Activated T-helper 2 cell treated with anti-CD3 and anti-CD28 coated beads, Interferon-gamma antibody, Interleukin-2, Interleukin-4, amounts not matched to agents 10 μg/mL and 5 μg/mL and 100 μg/mL, durations not matched to agents 14 hours and 24 hours and 36 hours (primary cell): Measurements from ENCODE around the gene IL23A. TPM values are rescaled to one million over a fixed set of nuclear protein-coding genes. Genes with fewer than 3 reads are reported as not detected.
"Not testable (repeated sequence)": the region's sequence is repeated elsewhere in the genome, so short reads cannot be mapped to it uniquely, and the experiment has no call there.

Experiments used
- DNase-seq: peaks from one replicate; pipeline ENCODE4 v3.0.0; 2021; ENCODE audit warnings: low spot score
- H3K27ac Mint-ChIP-seq: one replicate; pipeline ENCODE4 v1.8.0; 2021; ENCODE audit warnings: mixed read lengths
- H3K27me3 Mint-ChIP-seq: one replicate; pipeline ENCODE4 v1.8.0; 2021; ENCODE audit warnings: low read depth, mixed read lengths
- H3K36me3 Mint-ChIP-seq: one replicate; pipeline ENCODE4 v1.8.0; 2021; ENCODE audit warnings: low read depth, mixed read lengths
- H3K4me1 Mint-ChIP-seq: one replicate; pipeline ENCODE4 v1.8.0; 2021; ENCODE audit warnings: low read depth, mixed read lengths
- H3K4me3 Mint-ChIP-seq: one replicate; pipeline ENCODE4 v1.8.0; 2021; ENCODE audit warnings: low read depth, mild to moderate bottlenecking, moderate library complexity, mixed read lengths
- H3K9me3 Mint-ChIP-seq: one replicate; pipeline ENCODE4 v1.8.0; 2021; ENCODE audit warnings: mixed read lengths
- intact Hi-C: fragments of 100-400 bp; cut with micrococcal nuclease; formaldehyde crosslinking; loops from one replicate; pipeline ENCODE4 v1.15.1; 2023
- total RNA-seq: library from RNA; stranded (reverse); gene quantifications from 2 replicates; pipeline ENCODE4 v1.2.3, GENCODE V29; 2022

The IL23A gene
- total RNA-seq, 1 donor from 2014 or later = 31.0 TPM

DNA sequence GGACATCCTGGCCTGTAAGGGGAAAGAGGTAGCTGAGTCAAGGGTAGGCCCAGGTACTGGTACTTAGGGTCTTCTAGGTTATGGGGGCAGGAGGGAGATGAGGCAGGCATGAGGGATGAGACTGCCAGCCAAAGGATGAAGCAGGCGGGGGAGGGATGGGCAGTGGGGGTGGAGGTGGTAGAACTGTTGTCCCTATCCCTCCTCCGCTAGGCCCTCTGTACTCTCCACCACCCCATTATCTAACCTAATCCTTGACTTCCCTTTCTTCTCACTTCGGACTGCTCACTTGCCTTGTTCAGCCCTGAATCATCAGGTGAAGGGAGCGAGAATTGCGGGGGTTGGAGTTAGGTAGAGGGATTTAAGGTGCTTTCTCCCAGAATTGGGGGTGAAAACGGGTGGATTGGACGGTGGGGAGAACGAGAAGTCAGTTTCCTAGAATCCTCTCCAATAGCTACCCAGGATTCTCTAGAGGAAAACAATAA lies 5.4 kb upstream of the IL23A start:
- Mint-ChIP-seq H3K4me1 (peaks cover 32% of the 10 kb centered on the region), H3K9me3 (no peaks in the 10 kb centered on the region), H3K36me3 (no peaks in the 10 kb centered on the region), H3K4me3 (peak overlapping the region; percentile 96), H3K27me3 (no peaks in the 10 kb centered on the region), H3K27ac (peak overlapping the region; percentile 100)
- intact Hi-C loops = loop anchor here (1.0 to 5.0 kb wide), 5 partner anchors 17 to 394 kb away; partner anchors contain the start of genes CS, NABP2, NACA and RNF41
- no peak for DNase-seq

DNA sequence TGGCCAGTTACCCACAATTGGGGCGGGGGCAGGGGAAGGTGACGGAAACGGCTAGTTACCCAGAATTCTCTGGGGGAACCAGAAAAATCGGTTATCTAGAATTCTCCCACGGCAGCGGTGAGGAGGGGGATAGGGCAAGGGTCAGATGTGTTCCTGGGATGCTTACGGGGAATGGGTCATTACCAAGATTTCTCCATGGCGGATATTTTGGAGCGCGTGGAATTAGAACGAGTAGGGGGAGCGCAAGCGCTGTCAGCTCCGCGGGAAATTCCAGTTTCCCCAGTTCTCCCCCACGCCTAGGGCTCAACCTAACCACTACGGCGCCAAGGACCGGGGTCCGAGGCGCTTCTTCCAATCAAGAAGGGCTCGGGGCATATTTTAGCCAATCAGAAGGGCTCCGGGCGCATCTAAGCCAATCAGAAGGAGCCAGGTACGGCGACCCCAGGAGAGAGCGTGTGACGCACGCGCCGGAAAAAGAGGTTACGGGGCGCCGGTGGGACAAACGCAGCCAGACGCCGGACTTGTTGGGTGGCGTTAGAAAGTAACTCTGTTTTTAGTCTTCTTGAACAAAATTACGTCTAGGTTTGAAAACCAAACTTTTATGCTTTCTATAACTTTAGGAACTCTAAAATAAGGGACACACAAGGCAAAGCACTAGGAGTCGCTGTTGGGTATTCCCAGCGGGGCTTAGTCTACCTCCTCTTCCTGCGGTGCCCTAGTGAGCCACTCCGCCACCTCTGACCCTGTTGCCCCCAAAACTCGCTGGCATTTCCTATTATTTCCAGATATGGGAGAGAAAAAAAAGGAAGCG lies 4.8 kb upstream of the IL23A start, which contains the start of gene PAN2:
TSS of gene PAN2 (minus strand) at position 322 of the 811 bp plus-strand sequence. CDS start 906 bp downstream, outside the sequence.
- DNase-seq = peak; percentile 93
- H3K36me3 Mint-ChIP-seq = peaks cover 3% of the 10 kb centered on the region
- peak within 1 kb of the TSS; percentile 96 for H3K4me3 Mint-ChIP-seq
- no peaks in the 10 kb centered on the region for H3K9me3 Mint-ChIP-seq
- peaks cover 38% of the 10 kb centered on the region for H3K4me1 Mint-ChIP-seq
- no peaks in the 10 kb centered on the region for H3K27me3 Mint-ChIP-seq
- peak within 1 kb of the TSS; percentile 100 for H3K27ac Mint-ChIP-seq
- intact Hi-C loops = loop anchor here (1.0 to 5.0 kb wide), 7 partner anchors 18 to 393 kb away; partner anchors contain the start of genes COQ10A, CS, NABP2 and NACA

DNA sequence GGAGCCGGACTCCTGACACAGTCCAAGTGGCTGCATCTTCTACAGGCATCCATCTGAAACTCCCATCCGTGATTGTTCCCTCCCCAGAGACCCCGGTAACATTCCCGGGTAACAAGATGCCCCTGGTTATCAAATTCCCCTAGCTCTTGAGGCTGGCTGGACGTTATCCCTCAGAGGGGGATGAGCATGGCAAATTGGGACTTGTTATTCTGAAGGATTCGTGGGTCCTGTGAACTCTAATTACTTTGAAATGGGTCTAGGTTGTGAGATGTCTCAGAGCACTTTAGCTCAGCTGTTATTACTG lies 4.2 kb upstream of the IL23A start:
- peaks cover 9% of the 10 kb centered on the region for H3K36me3 Mint-ChIP-seq
- intact Hi-C loops = loop anchor here (1.0 to 5.0 kb wide), 5 partner anchors 26 to 393 kb away; partner anchors contain the start of genes COQ10A, NABP2, NACA and RNF41
- H3K4me3 Mint-ChIP-seq = peak overlapping the region; percentile 96
- no peaks in the 10 kb centered on the region for H3K9me3 Mint-ChIP-seq
- H3K27me3 Mint-ChIP-seq = no peaks in the 10 kb centered on the region
- DNase-seq = no peak
- H3K27ac Mint-ChIP-seq = peak overlapping the region; percentile 100
- peaks cover 43% of the 10 kb centered on the region for H3K4me1 Mint-ChIP-seq

DNA sequence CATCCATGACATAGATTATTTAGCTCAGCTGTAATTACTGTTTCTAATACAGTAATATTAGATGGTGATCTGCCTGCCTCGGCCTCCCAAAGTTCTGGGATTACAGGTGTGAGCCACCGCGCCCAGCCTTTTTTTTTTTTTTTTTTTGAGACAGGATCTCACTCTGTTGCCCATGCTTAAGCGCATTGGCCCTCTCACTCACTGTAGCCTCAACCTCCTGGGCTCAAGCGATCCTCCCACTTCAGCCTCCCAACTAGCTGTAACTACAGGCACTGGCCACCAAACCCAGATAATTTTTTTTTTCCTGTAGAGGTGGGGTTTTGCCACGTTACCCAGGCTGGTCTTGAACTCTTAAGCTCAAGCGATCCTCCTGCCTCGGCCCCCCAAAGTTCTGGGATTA lies 3.2 kb upstream of the IL23A start:
- H3K27ac Mint-ChIP-seq = not testable (repeated sequence)

DNA sequence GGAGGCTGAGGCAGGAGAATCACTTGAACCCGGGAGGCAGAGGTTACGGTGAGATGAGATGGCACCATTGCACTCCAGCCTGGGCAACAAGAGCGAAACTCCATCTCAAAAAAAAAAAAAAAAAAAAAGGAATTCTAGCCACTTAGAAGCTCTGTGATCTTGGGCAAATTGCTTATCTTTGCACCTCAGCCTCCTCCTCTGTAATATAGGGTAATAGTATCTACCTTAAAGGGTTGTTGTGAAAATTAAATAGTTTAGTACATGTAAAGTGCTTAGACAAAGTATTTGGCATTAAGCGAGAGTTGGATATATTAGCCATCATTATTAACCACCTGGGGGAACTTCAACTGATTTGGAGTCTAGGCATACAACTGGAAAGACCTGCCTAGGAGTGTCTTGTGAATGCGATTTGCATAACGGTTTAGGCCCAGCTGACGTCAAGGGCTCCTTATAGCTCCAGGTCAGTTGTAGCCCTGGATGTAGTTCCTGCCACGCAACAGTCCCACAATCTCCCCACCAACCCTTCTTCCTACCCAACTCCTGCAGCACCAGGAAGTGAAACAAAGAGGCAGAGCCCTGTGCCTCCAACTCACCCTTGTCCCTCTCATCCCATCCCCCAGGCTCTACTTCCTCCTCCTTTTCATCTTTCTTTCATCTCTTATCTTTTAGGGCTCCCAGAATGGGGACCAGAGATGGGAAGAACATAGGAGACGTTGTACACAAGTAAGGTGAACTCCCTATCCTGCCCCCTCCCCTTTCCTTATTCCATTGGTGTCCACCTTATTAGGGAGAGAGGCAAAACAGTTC lies 2.1 kb upstream of the IL23A start:
- H3K27me3 Mint-ChIP-seq = no peaks in the 10 kb centered on the region

More for the DNA sequence above, 3.2 kb upstream of the IL23A start:
- H3K36me3 Mint-ChIP-seq = peaks cover 17% of the 10 kb centered on the region
- H3K9me3 Mint-ChIP-seq, intact Hi-C loops, DNase-seq, H3K27me3 Mint-ChIP-seq, H3K4me3 Mint-ChIP-seq: not testable (repeated sequence)
- peaks cover 48% of the 10 kb centered on the region for H3K4me1 Mint-ChIP-seq

GRCh38 chr12:56337753-56338251 lies 882 bp upstream of the IL23A start:
- H3K9me3 Mint-ChIP-seq = no peaks in the 10 kb centered on the region
- peaks cover 40% of the 10 kb centered on the region for H3K4me1 Mint-ChIP-seq
- peaks cover 29% of the 10 kb centered on the region for H3K36me3 Mint-ChIP-seq
- H3K4me3 Mint-ChIP-seq = peak overlapping the region; percentile 50
- intact Hi-C loops = loop anchor here (1.0 to 2.0 kb wide), 3 partner anchors 22 to 131 kb away; partner anchors contain the start of genes CS, SPRYD4 and STAT2
- no peaks in the 10 kb centered on the region for H3K27me3 Mint-ChIP-seq
- DNase-seq = no peak
- peak overlapping the region; percentile 99 for H3K27ac Mint-ChIP-seq

More for the DNA sequence above, 2.1 kb upstream of the IL23A start:
- no peak for DNase-seq
- intact Hi-C loops = no loop called here
- Mint-ChIP-seq H3K9me3 (no peaks in the 10 kb centered on the region), H3K36me3 (peaks cover 22% of the 10 kb centered on the region), H3K4me3 (no peak overlapping the region), H3K27ac (peak overlapping the region; percentile 45), H3K4me1 (peaks cover 44% of the 10 kb centered on the region)

DNA sequence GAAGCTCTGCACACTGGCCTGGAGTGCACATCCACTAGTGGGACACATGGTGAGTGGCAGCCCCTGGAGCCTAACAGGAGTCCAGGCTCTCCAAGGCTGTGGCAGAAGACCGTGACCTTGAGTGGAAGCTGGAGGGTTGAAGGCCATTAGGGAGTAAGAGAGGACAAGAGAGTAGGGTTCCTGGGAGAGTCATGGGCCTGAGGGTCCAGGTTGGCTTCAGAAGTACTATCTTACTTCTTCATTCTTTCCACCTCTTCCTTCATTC lies 406 bp downstream of the IL23A start:
- Mint-ChIP-seq H3K27me3 (no peaks in the 10 kb centered on the region), H3K4me1 (peaks cover 33% of the 10 kb centered on the region), H3K27ac (peak overlapping the region; percentile 99), H3K4me3 (peak overlapping the region; percentile 88), H3K9me3 (no peaks in the 10 kb centered on the region), H3K36me3 (peaks cover 39% of the 10 kb centered on the region)
- intact Hi-C loops = loop anchor here (2.0 kb wide), 1 partner anchor 130 kb away; the partner anchor contains the start of gene SPRYD4
- DNase-seq = no peak

- H3K4me1 Mint-ChIP-seq = peaks cover 28% of the 10 kb centered on the region
- DNase-seq = no peak
- no peak overlapping the region for H3K4me3 Mint-ChIP-seq
- peaks cover 51% of the 10 kb centered on the region for H3K36me3 Mint-ChIP-seq
- intact Hi-C loops = no loop called here
- no peaks in the 10 kb centered on the region for H3K27me3 Mint-ChIP-seq
- H3K9me3 Mint-ChIP-seq = no peaks in the 10 kb centered on the region
- H3K27ac Mint-ChIP-seq = no peak overlapping the region
Measured at GRCh38 chr12:56341616-56342015, 2.9 kb downstream of the IL23A start.

GRCh38 chr12:56342290-56342689 lies 3.6 kb downstream of the IL23A start:
- DNase-seq, intact Hi-C loops, H3K27ac Mint-ChIP-seq, H3K27me3 Mint-ChIP-seq, H3K4me3 Mint-ChIP-seq, H3K9me3 Mint-ChIP-seq: not testable (repeated sequence)
- H3K36me3 Mint-ChIP-seq = peaks cover 55% of the 10 kb centered on the region
- peaks cover 24% of the 10 kb centered on the region for H3K4me1 Mint-ChIP-seq

- Mint-ChIP-seq H3K4me3 (no peak overlapping the region), H3K27ac (no peak overlapping the region), H3K27me3 (no peaks in the 10 kb centered on the region), H3K36me3 (peaks cover 63% of the 10 kb centered on the region), H3K9me3 (no peaks in the 10 kb centered on the region), H3K4me1 (no peaks in the 10 kb centered on the region)
- intact Hi-C loops = no loop called here
- no peak for DNase-seq
Measured at GRCh38 chr12:56346675-56347074, 8.0 kb downstream of the IL23A start.

GRCh38 chr12:56347255-56347654 lies 8.6 kb downstream of the IL23A start:
- H3K36me3 Mint-ChIP-seq = peaks cover 62% of the 10 kb centered on the region
- H3K4me1 Mint-ChIP-seq, intact Hi-C loops, H3K4me3 Mint-ChIP-seq, DNase-seq, H3K27ac Mint-ChIP-seq, H3K9me3 Mint-ChIP-seq, H3K27me3 Mint-ChIP-seq: not testable (repeated sequence)

GRCh38 chr12:56348776-56349175 lies 10.1 kb downstream of the IL23A start:
- H3K27ac Mint-ChIP-seq = no peak overlapping the region

More at GRCh38 chr12:56348776-56349175, 10.1 kb downstream of the IL23A start:
- H3K27me3 Mint-ChIP-seq = no peaks in the 10 kb centered on the region
- no peak overlapping the region for H3K4me3 Mint-ChIP-seq
- DNase-seq = no peak
- H3K4me1 Mint-ChIP-seq = no peaks in the 10 kb centered on the region
- intact Hi-C loops = no loop called here
- H3K9me3 Mint-ChIP-seq = no peaks in the 10 kb centered on the region
- H3K36me3 Mint-ChIP-seq = peaks cover 51% of the 10 kb centered on the region
